SU-DHL-6 (cell line): ENCODE results near the gene CTDSP1.

Source experiments
- CTCF ChIP-seq: fragments of 200-600 bp; sonication (generic); IDR thresholded peaks from one replicate; pipeline ENCODE4 v1.5.1; 2017; ENCODE audit warnings: antibody characterized with exemption, mild to moderate bottlenecking, low read length, moderate library complexity; ENCODE audit not compliant: insufficient read depth, poor library complexity, severe bottlenecking
- EZH2phosphoT487 ChIP-seq: fragments of 200-600 bp; sonication (generic), shearing (Covaris generic); conservative IDR thresholded peaks from 2 replicates; pipeline ENCODE4 v1.6.1; 2018; ENCODE audit warnings: mild to moderate bottlenecking, antibody characterized with exemption, low read length, moderate library complexity, mixed read lengths

GRCh38 chr2:218391202-218391601 lies 8.5 kb upstream of the CTDSP1 start:
- TF ChIP-seq CTCF: no peak
- no peak for TF ChIP-seq EZH2phosphoT487
